Right ventricle myocardium inferior (tissue), 1 donor: Measurements from ENCODE around the gene ZC3H15. TPM values are rescaled to one million over a fixed set of nuclear protein-coding genes. Genes with fewer than 3 reads are reported as not detected.

Experiments used
- ATAC-seq: fragments of 200-7000 bp; cut with Tn5 transposase; one replicate; pipeline ENCODE4 v1.9.1; 2020; ENCODE audit warnings: mild to moderate bottlenecking, moderate library complexity
- DNase-seq: peaks from one replicate; pipeline ENCODE4 v3.0.0; 2021; ENCODE audit errors: missing footprints
- intact Hi-C: fragments of 100-400 bp; cut with DNase I; formaldehyde crosslinking; loops from one replicate; pipeline ENCODE4 v1.11.0; 2022
- total RNA-seq: library from RNA; stranded (reverse); fragmentation: NEBNext Ultra II Directional; extraction: Animal tissue kit (Norgen Biotek cat#: 25700); gene quantifications from one replicate; pipeline ENCODE4 v1.2.1, GENCODE V29; 2021
- donor health status: DM: no; HTN: yes; CAD: no; lungs with severe emphysema.

Gene ZC3H15
- total RNA-seq, 1 donor from 2014 or later, result 27.2 TPM

GRCh38 chr2:186532891-186533290 lies 46.8 kb downstream of the ZC3H15 start:
- ATAC-seq, result no peak
- intact Hi-C loops, result no loop called here
- DNase-seq, result no peak

- DNase-seq (no peak), ATAC-seq (no peak)
- intact Hi-C loops, result no loop called here
Measured at GRCh38 chr2:186533717-186534116, 47.7 kb downstream of the ZC3H15 start.

GRCh38 chr2:186534406-186534805 lies 48.3 kb downstream of the ZC3H15 start:
- ATAC-seq, result no peak
- intact Hi-C loops, result no loop called here
- no peak for DNase-seq

- intact Hi-C loops, result no loop called here
- ATAC-seq, result no peak
- no peak for DNase-seq
Measured at GRCh38 chr2:186535861-186536260, 49.8 kb downstream of the ZC3H15 start.

- ATAC-seq (no peak), DNase-seq (no peak)
- intact Hi-C loops, result no loop called here
Measured at GRCh38 chr2:186537019-186537418, 51.0 kb downstream of the ZC3H15 start.

- ATAC-seq (no peak), DNase-seq (no peak)
- intact Hi-C loops, result no loop called here
Measured at GRCh38 chr2:186540941-186541340, 54.9 kb downstream of the ZC3H15 start.

- intact Hi-C loops, result no loop called here
- DNase-seq (no peak), ATAC-seq (no peak)
Measured at GRCh38 chr2:186542002-186542401, 55.9 kb downstream of the ZC3H15 start.

- intact Hi-C loops, result no loop called here
- ATAC-seq (no peak), DNase-seq (no peak)
Measured at GRCh38 chr2:186543561-186544131, 57.6 kb downstream of the ZC3H15 start.

- intact Hi-C loops, result no loop called here
- ATAC-seq (no peak), DNase-seq (no peak)
Measured at GRCh38 chr2:186544255-186544675, 58.2 kb downstream of the ZC3H15 start.

GRCh38 chr2:186546846-186547245 lies 60.8 kb downstream of the ZC3H15 start:
- ATAC-seq, result no peak
- intact Hi-C loops, result no loop called here

GRCh38 chr2:186551323-186552050 lies 65.4 kb downstream of the ZC3H15 start:
- ATAC-seq (no peak), DNase-seq (no peak)
- intact Hi-C loops, result no loop called here

More at GRCh38 chr2:186546846-186547245, 60.8 kb downstream of the ZC3H15 start:
- DNase-seq, result no peak

GRCh38 chr2:186554429-186554828 lies 68.4 kb downstream of the ZC3H15 start:
- no peak for ATAC-seq
- intact Hi-C loops, result no loop called here

GRCh38 chr2:186554850-186555671 lies 69.0 kb downstream of the ZC3H15 start:
- ATAC-seq, result no peak
- DNase-seq, result no peak
- intact Hi-C loops, result no loop called here

More at GRCh38 chr2:186554429-186554828, 68.4 kb downstream of the ZC3H15 start:
- DNase-seq, result no peak

- no peak for ATAC-seq
Measured at GRCh38 chr2:186558512-186559276, 72.6 kb downstream of the ZC3H15 start.

More at GRCh38 chr2:186558512-186559276, 72.6 kb downstream of the ZC3H15 start:
- no peak for DNase-seq
- intact Hi-C loops, result no loop called here

Other genes with a start within 250 kb of the ZC3H15 start
- gene ITGAV, start 103.8 kb downstream of the ZC3H15 start, total RNA-seq, result 139 TPM
- 3.4 TPM for gene FAM171B, start 207.8 kb downstream of the ZC3H15 start, total RNA-seq